ENCODE results near the gene SELENON. TPM values are rescaled to one million over a fixed set of nuclear protein-coding genes. Genes with fewer than 3 reads are reported as not detected.

Gene SELENON
- total RNA-seq, 1 donor from 2014 or later, result 87.1 TPM

GRCh38 chr1:25844536-25845337, 44.7 kb downstream of the SELENON start:
- no peaks in the 10 kb centered on the region for H3K27me3 Mint-ChIP-seq
- no peak for DNase-seq (ENCODE audit: low spot score, unreplicated experiment)
- no peaks in the 10 kb centered on the region for H3K36me3 Mint-ChIP-seq (ENCODE audit: insufficient read depth)
- no peak overlapping the region for H3K4me3 Mint-ChIP-seq (ENCODE audit: low read depth)
- H3K27ac Mint-ChIP-seq, result no peak overlapping the region
- no peak for TF ChIP-seq CTCF (IDR thresholded peaks at IDR 0.05; ENCODE audit: unreplicated experiment)
- H3K9me3 Mint-ChIP-seq (ENCODE audit: low read depth), result no peaks in the 10 kb centered on the region
- peaks cover 8% of the 10 kb centered on the region for H3K4me1 Mint-ChIP-seq (ENCODE audit: low read depth)

- Mint-ChIP-seq H3K4me3 (ENCODE audit: low read depth) (no peak overlapping the region), H3K27me3 (no peaks in the 10 kb centered on the region), H3K27ac (no peak overlapping the region), H3K36me3 (ENCODE audit: insufficient read depth) (no peaks in the 10 kb centered on the region), H3K4me1 (ENCODE audit: low read depth) (peaks cover 8% of the 10 kb centered on the region), H3K9me3 (ENCODE audit: low read depth) (no peaks in the 10 kb centered on the region)
- DNase-seq (ENCODE audit: low spot score, unreplicated experiment), result no peak
- TF ChIP-seq CTCF (IDR thresholded peaks at IDR 0.05; ENCODE audit: unreplicated experiment), result no peak
Measured at GRCh38 chr1:25845664-25846063, 45.7 kb downstream of the SELENON start.

DNA sequence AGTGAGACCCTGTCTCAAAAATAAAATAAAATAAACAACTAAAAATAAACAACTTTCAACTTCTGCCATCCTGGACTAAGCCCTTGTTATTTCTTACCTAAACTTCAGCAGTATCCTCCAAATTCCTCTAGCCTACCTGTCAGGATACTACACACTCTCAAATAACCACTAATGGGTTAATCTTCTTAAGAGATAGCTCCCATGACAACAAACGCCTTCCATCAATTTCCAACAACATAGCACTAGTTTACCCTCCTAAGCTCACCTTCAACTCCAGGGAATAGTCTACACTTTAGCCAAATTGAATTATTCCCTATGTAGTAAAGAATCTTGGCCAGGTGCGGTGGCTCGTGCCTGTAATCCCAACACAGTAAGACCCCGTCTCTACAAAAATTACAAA, 47.9 kb downstream of the SELENON start:
- H3K27ac Mint-ChIP-seq, result peak overlapping the region; percentile 50
- H3K27me3 Mint-ChIP-seq, result no peaks in the 10 kb centered on the region
- no peaks in the 10 kb centered on the region for H3K36me3 Mint-ChIP-seq (ENCODE audit: insufficient read depth)
- H3K4me1 Mint-ChIP-seq (ENCODE audit: low read depth), result peaks cover 8% of the 10 kb centered on the region
- no peaks in the 10 kb centered on the region for H3K9me3 Mint-ChIP-seq (ENCODE audit: low read depth)
- DNase-seq (ENCODE audit: low spot score, unreplicated experiment), result no peak
- no peak overlapping the region for H3K4me3 Mint-ChIP-seq (ENCODE audit: low read depth)
- no peak for TF ChIP-seq CTCF (IDR thresholded peaks at IDR 0.05; ENCODE audit: unreplicated experiment)

- H3K27me3 Mint-ChIP-seq, result no peaks in the 10 kb centered on the region
- H3K27ac Mint-ChIP-seq, result no peak overlapping the region
- no peak for DNase-seq (ENCODE audit: low spot score, unreplicated experiment)
- H3K9me3 Mint-ChIP-seq (ENCODE audit: low read depth), result no peaks in the 10 kb centered on the region
- TF ChIP-seq CTCF (IDR thresholded peaks at IDR 0.05; ENCODE audit: unreplicated experiment), result no peak
- peaks cover 8% of the 10 kb centered on the region for H3K4me1 Mint-ChIP-seq (ENCODE audit: low read depth)
- no peaks in the 10 kb centered on the region for H3K36me3 Mint-ChIP-seq (ENCODE audit: insufficient read depth)
- no peak overlapping the region for H3K4me3 Mint-ChIP-seq (ENCODE audit: low read depth)
Measured at GRCh38 chr1:25848531-25848930, 48.5 kb downstream of the SELENON start.

DNA sequence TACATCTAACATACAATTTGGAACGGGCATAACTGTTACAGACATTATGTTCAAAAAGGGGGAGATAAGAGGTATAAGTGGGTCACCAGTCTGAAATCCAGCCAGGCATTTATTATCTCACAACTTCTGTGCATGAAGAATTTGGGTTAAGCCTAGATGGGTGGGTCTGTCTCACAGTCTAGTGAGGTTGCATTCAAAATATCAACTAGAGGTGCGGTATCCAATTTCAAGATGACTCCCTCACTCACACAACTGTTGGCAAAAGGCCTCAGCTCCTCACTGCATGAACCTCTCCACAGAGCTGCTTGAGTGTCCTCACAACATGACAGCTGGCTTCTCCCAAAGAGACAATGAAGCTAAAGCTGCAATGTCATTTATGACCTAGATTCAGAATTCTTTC, 54.6 kb downstream of the SELENON start:
- Mint-ChIP-seq H3K36me3 (ENCODE audit: insufficient read depth) (no peaks in the 10 kb centered on the region), H3K4me1 (ENCODE audit: low read depth) (peaks cover 9% of the 10 kb centered on the region), H3K27me3 (no peaks in the 10 kb centered on the region), H3K9me3 (ENCODE audit: low read depth) (no peaks in the 10 kb centered on the region), H3K4me3 (ENCODE audit: low read depth) (no peak overlapping the region), H3K27ac (no peak overlapping the region)
- DNase-seq (ENCODE audit: low spot score, unreplicated experiment), result no peak
- TF ChIP-seq CTCF (IDR thresholded peaks at IDR 0.05; ENCODE audit: unreplicated experiment), result no peak
